ENCODE measurements around the gene SHROOM3. TPM values are rescaled to one million over a fixed set of nuclear protein-coding genes. Genes with fewer than 3 reads are reported as not detected.

Gene SHROOM3
- total RNA-seq, 4 donors from 2014 or later, result 29.5 to 127 (median 59.9) TPM

DNA sequence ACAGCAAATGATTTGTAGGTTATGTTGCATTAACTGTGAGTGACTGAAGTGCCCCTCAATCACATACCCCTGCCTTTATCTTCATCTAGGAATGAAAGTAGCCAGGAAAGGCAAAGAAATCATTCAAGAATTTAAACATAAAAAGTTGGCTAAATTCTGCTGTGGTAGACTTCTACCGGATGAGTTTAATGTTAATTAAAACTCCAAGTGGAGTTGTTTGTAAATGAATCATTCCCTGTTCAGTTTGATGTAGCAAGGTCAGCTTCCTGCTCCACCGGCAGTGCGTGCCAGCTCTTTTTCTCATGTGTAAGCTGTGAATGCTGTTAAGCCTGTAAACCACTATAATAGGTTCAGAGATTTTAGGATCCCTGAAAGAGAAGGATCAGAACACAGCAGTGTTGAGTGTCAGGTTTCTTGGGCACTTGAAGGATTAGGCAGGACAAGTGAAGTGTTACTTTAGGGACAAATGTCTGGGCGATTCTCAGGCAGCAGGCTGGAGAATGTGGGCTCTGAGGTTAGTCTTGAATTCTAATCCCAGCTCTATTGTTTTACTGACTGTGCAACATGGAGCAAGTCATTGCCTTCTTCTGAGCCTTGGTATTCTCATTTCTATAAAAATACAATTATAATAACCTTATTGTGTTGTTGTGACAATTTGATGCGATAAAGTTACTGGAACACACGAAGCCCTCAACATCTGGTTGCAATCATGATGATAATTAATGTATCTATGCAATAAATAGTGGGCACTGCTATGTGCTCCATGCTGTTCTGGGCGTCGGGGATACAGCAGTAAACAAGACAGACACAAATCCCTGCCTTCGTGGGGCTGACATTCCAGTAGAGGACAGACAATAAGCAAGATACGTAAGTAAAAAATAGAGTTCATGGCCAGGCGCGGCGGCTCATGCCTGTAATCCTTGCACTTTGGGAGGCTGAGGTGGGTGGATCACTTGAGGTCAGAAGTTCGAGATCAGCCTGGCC, 112.0 kb downstream of the SHROOM3 start:
- Histone ChIP-seq H3K4me1 (peaks cover 0 to 43% (median 9%) of the 10 kb centered on the region in 3 donors), H3K27ac (peak overlapping the region in 3 of 4 donors; percentile 38 to 50 (median 45)), H3K9me3 (no peaks in the 10 kb centered on the region), H3K36me3 (no peaks in the 10 kb centered on the region), H3K4me3 (no peak overlapping the region), H3K27me3 (no peaks in the 10 kb centered on the region)
- TF ChIP-seq POLR2A (IDR thresholded peaks at IDR 0.05) (no peak), POLR2AphosphoS5 (IDR thresholded peaks at IDR 0.05) (no peak), EP300 (IDR thresholded peaks at IDR 0.05) (no peak)
- TF ChIP-seq, protein P1, sequence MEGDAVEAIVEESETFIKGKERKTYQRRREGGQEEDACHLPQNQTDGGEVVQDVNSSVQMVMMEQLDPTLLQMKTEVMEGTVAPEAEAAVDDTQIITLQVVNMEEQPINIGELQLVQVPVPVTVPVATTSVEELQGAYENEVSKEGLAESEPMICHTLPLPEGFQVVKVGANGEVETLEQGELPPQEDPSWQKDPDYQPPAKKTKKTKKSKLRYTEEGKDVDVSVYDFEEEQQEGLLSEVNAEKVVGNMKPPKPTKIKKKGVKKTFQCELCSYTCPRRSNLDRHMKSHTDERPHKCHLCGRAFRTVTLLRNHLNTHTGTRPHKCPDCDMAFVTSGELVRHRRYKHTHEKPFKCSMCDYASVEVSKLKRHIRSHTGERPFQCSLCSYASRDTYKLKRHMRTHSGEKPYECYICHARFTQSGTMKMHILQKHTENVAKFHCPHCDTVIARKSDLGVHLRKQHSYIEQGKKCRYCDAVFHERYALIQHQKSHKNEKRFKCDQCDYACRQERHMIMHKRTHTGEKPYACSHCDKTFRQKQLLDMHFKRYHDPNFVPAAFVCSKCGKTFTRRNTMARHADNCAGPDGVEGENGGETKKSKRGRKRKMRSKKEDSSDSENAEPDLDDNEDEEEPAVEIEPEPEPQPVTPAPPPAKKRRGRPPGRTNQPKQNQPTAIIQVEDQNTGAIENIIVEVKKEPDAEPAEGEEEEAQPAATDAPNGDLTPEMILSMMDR (IDR thresholded peaks at IDR 0.05), result no peak
- WGBS, 2 donors (ENCODE audit: low coverage in 1 of 2), result 39 to 60% methylated on average over 6 to 9 of the region's 14 CpGs
- peak; percentile 39 for ATAC-seq

DNA sequence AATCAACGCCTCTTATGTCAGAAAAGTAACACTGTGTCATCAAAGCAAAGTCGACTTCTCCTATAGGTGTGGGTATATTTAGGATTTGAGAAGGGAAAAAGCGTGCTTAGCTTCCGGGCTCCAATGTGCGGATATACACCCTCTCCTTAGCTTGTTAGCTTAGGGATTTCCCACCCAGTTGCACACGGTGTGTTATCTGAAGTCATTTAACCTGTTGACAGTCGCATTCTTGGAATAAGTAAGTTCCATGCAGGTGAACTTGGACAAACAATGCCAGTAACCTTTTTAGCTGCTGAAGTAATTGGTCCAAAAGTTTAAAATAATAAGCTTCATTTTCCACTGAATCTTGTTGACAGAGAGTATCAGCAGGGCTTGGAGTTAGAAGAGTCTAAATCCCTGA, 113.7 kb downstream of the SHROOM3 start:
- no peaks in the 10 kb centered on the region for H3K9me3 ChIP-seq
- ATAC-seq, result no peak
- no peak overlapping the region for H3K4me3 ChIP-seq
- H3K27me3 ChIP-seq, result no peaks in the 10 kb centered on the region
- H3K4me1 ChIP-seq, result peaks cover 0 to 43% (median 9%) of the 10 kb centered on the region in 3 donors
- H3K36me3 ChIP-seq, result no peaks in the 10 kb centered on the region
- TF ChIP-seq EP300 (IDR thresholded peaks at IDR 0.05) (no peak), POLR2AphosphoS5 (IDR thresholded peaks at IDR 0.05) (no peak), POLR2A (IDR thresholded peaks at IDR 0.05) (no peak)
- TF ChIP-seq, protein P1 (IDR thresholded peaks at IDR 0.05), result no peak
- no peak overlapping the region for H3K27ac ChIP-seq
- 90 to 93% methylated on average over 5 to 7 of the region's 7 CpGs for WGBS, 2 donors (ENCODE audit: low coverage in 1 of 2)

DNA sequence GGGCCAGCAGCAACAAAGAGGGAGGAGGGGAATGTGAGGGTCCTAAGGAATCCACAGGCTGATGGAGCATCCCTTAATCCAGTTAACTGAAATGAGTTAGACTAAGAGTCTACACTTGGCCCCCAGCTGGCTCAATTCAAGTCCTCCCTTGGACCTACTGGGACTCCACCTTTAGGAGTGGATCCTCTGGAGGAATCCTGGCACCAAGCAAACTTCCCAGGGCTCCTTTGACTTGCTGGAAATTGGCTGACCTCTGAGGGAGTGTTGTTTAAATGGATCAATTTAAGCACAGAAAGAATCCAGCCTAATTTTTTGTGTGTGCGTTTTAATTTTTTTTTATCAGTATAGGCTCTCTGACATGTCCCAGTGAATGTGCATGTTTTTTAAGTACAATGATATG, 114.7 kb downstream of the SHROOM3 start:
- H3K4me3 ChIP-seq, result no peak overlapping the region

DNA sequence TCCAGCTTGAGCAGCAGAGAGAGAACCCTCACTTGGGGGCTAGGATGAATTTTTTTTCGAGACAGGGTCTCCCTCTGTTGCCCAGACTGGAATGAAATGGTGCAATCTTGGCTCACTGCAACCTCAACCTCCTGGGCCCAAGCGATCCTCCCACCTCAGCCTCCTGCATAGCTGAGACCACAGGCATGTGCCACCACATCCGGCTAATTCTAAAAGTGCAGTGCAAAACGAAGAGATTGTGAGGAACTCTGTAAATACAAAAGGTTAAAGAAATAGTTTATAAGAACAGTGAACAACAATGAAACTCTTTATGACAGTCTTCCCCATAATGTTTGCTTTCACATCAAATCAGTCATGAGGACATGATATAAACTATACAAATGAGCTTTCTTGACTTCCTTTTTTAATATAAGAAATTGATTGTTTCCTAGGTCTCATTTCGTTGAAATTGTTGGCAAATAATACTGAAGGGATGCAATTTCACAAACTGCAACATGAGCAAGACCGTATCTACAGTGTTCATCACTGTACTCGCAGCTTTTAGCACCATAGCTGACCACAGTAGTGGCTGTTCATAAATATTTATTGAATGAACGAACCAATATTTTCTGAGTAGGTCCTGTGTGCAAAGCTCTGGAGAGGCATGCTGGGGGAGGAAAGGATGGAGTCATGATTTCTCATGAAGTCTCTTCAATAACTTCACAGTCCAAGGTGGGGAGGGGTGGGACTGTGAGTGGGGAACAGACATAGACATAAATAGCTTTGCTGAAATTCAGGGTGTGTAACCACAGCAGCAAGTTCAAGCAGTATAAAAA, 116.1 kb downstream of the SHROOM3 start:
- ATAC-seq, result no peak
- TF ChIP-seq POLR2AphosphoS5 (IDR thresholded peaks at IDR 0.05) (no peak), POLR2A (IDR thresholded peaks at IDR 0.05) (no peak)
- TF ChIP-seq, protein P1 (IDR thresholded peaks at IDR 0.05), result no peak
- Histone ChIP-seq H3K9me3 (no peaks in the 10 kb centered on the region), H3K27me3 (no peaks in the 10 kb centered on the region), H3K36me3 (no peaks in the 10 kb centered on the region), H3K27ac (peak overlapping the region in 1 of 4 donors; percentile 62), H3K4me3 (no peak overlapping the region), H3K4me1 (peaks cover 0 to 40% (median 9%) of the 10 kb centered on the region in 3 donors)
- 65 to 71% methylated on average over 5 to 8 of the region's 8 CpGs for WGBS, 2 donors (ENCODE audit: low coverage in 1 of 2)

More for the DNA sequence above, 114.7 kb downstream of the SHROOM3 start:
- Histone ChIP-seq H3K4me1 (peaks cover 0 to 43% (median 9%) of the 10 kb centered on the region in 3 donors), H3K27ac (peak overlapping the region in 3 of 4 donors; percentile 45 to 62 (median 56)), H3K27me3 (no peaks in the 10 kb centered on the region), H3K9me3 (no peaks in the 10 kb centered on the region), H3K36me3 (no peaks in the 10 kb centered on the region)
- TF ChIP-seq POLR2AphosphoS5 (IDR thresholded peaks at IDR 0.05) (no peak), EP300 (IDR thresholded peaks at IDR 0.05) (no peak), POLR2A (IDR thresholded peaks at IDR 0.05) (no peak)
- TF ChIP-seq, protein P1 (IDR thresholded peaks at IDR 0.05), result no peak
- ATAC-seq, result no peak
- WGBS, 2 donors (ENCODE audit: low coverage in 1 of 2), result 14 to 38% methylated on average over 1 of the region's 1 CpG
